Uterus (tissue), 2 donors: ENCODE results near the gene COG7.

Experiments used
- CTCF ChIP-seq, 4 experiments: fragments of 200-600 bp in 2 of 4; fragments of 450-650 bp in 2 of 4; sonication (generic) in 2 of 4; IDR thresholded peaks; one replicate each; pipeline ENCODE4 v1.5.1; 2016 to 2019; ENCODE audit warnings: antibody characterized with exemption in 4 of 4, mild to moderate bottlenecking in 2 of 4, moderate library complexity in 1 of 4
- POLR2A ChIP-seq, 2 donors: fragments of 450-650 bp; IDR thresholded peaks; one replicate each; pipeline ENCODE4 v1.6.1; 2016; ENCODE audit warnings: antibody characterized with exemption in 2 of 2, mild to moderate bottlenecking in 1 of 2, moderate library complexity in 1 of 2

DNA sequence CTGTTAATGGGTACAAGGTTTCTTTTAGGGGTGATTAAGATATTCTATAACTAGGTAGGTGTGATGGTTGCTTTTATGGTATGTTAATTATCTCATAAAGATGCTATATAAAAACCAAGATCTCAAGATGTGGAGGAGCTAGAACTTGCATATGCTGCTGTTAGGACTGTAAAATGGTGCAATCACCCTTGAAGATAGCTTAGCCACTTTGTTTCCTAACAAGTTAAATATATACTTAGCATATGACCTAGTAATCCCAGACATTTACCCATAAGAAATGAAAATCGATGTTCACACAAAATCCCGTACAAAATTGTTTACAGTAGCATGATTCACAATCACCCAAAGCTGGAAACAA is 32.2 kb upstream of the COG7 start:
- no peak for TF ChIP-seq POLR2A (IDR thresholded peaks at IDR 0.05)
- TF ChIP-seq CTCF (IDR thresholded peaks at IDR 0.05): no peak
